Ecto neural progenitor cell (in vitro differentiated cells): ENCODE data around the gene SBK3.
"Not testable (repeated sequence)": the region's sequence is repeated elsewhere in the genome, so short reads cannot be mapped to it uniquely, and the experiment has no call there.

Experiments used
- DNase-seq: peaks from one replicate; pipeline ENCODE4 v3.0.0-alpha.2; 2018; ENCODE audit warnings: low spot score

The SBK3 gene

DNA sequence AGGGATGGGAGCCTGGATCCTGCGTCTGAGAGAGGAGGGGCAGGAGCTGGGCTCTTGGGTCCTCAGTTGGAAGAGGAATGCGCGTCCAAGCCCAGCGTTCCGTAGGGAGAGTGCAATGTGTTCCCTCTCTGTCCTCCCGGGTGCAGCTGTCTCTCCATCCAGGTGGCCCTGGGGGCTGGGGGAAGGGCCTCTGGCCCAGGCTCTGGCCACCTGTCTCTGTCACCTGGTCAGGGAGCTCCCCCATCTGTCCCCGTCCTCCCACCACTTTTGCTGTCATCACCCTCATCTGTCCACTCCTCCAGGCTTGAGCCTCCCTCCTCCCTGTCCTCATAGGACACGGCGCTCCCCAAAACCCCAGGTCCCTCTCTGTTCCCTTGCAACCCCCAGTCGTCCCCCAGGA, 4.7 kb downstream of the SBK3 start:
- DNase-seq: no peak

DNA sequence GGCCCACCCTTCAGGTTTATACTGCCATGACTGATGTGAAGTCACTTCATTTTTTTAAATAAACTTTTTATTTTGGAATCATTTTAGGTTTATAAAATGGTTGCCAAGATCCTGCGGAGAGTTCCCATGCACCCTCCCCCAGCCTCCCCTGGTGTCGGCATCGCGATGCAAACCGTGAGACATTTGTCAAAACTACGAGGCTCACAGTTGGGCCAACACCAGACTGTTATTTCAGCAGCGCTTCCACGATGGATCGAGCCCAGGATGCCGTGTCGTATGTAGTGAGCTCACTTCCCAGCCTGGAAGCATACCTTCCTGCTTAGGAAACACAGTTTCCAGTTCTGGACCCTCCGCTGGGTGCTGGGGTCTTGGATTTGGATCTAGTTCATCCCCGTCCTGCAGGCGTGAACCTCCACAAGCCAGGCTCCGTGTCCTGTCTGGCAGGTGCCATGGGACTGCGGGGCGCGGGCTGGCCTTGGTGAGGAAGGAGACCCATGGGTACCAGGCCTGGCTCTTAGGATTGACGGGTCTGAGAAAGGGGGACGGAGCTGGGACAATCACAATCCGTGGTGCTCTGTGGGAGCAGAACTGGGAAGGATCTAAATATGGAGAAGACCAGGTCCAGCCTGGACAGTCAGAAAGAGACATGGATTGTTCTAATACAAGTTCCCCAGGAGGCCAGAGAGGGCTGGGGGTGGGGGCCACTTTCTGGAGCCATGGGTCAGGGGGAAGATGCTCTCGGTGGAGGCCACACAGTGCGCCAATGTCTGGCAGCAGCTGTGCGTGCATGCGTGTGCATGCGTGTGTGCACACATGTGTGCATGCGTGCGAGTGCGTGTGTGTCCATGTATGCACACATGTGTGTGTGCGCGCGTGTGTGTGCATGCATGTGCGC, 6.0 kb downstream of the SBK3 start:
- no peak for DNase-seq

DNA sequence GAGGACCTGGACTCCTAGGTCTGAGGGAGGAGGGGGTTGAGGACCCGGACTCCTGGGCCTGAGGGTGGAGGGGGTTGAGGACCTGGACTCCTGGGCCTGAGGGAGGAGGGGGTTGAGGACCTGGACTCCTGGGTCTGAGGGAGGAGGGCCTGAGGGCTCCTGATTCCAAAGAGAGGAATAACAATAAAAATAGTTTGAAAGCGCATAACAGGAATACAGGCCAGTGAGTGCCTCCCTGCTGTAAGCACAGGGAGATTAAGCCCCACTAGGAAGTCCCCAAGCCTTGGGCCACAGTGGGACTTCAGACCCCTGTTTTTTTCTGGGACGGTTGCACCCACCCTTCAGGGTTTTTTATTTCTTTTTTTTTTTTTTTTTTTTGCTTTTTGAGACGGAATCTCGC, 7.2 kb downstream of the SBK3 start:
- no peak for DNase-seq

DNA sequence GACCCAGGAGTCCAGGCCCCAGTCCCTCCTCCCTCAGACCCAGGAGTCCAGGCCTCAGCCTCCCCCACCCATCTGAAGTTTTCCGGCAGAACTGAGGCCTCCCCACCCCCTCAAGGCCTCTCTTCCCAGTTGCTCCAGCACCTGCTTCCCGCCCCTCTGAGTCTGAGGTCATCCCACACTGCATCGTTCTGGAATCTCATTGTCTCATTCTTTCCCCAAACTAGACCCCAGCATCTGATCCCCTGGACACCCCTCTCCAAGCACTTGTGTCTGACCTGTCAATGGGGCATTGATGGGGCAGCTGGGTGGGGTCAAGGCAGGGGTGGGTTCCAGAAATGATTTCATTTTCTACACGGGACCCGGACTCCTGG, 7.6 kb downstream of the SBK3 start:
- DNase-seq: no peak

DNA sequence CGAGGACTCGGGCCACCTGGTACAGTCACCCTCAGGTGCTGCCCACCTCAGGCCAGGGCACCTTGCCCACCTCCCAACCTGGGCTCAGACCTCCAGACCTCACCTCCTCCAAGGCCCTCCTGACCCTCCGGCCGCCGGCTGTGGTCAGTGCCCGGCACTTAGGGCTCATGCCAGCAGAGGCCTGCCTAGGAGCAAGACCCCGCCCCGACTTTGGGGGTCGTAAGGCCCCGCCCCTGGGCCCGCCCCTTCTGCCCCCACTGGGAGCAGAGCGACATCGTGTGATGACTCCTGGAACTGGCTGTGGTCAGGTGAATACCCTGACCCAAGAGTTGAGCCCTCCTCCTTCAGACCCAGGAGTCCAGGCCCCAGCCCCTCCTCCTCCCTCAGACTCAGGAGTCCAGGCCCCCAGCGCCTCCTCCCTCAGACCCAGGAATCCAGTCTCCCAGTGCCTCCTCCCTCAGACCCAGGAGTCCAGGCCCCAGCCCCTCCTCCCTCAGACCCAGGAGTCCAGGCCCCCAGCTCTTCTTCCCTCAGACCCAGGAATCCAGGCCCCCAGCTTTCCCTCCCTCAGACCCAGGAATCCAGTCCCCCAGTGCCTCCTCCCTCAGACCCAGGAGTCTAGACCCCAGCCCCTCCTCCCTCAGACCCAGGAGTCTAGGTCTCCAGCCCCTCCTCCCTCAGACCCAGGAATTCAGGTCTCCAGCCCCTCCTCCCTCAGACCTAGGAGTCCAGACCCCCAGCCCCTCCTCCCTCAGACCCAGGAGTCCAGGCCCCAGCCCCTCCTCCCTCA, 8.2 kb downstream of the SBK3 start, which contains the start of gene SBK2:
Gene SBK2 (minus strand): TSS at position 183 of the 790 bp plus-strand sequence. CDS start 839 bp downstream, outside the sequence.
- peak; percentile 92 for DNase-seq

DNA sequence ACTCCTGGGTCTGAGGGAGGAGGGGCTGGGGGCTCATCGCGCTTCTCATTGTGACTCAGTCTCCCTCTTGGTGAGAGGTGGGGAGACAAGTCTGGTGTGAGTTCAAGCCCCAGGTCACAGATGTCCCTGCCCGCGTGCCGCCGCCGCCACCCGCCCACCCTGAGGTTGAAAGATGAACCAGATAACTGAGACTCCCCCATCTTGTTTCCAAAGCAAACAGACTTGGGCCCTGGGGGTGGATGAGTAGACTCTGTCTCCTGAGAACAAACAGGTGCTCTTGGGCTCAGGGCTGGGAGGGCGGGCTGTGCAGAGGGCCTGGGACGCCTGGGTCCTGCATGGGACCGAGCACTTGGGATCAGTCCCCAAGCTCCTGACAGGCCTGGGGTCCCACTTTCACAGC, 9.0 kb downstream of the SBK3 start:
- no peak for DNase-seq

DNA sequence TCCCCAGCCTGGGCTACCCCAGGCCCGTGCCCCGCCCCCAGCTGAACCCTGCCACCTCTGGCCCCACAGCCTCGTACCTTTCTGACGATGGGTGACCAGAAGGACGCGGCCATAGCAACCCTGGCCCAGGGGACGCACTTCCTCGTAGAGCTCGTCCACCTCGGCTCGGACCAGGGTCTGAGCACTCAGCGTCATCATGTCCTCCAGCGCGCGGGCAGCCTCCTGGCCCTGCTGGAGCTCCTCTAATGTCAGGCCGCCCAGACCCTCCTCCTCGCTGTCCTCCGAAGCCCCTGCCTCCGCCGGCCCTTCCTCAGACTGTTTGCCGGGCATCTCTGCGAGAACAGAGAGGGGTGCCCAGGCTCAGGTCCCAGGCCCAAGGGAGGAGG, 9.4 kb downstream of the SBK3 start:
- no peak for DNase-seq

DNA sequence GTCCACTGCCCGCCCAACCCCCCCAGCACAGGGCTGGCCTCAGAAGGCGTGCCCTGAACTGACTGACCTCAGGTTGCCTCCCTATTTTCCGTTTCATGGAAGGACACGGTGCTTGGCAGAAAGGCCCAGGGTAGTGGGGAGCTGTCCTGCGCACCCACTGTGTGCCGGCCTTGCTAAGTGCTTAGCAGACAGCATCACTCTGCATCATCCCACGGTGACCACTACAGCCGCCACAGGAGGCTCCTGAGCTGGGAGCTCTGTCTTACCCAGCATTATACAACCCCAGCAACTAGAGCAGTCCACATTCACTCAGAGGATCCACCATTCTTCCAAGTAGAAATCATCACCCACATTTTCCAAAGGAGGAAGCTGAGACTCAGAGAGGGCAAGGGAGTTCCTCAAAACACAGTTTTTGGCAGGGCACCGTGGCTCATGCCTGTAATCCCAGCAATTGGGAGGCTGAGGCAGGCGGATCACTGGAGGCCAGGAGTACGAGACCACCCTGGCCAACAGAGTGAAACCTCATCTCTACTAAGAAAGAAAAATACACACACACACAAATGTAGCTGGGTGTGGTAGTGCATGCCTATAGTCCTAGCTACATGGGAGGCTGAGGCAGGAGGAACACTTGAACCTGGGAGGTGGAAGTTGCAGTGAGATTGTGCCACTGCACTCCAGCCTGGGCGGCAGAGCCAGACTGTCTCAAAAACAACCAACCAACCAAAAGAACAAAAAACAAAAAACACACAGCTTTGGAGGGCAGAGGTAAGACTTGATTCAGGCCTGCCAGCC, 10.0 kb downstream of the SBK3 start:
- no peak for DNase-seq

DNA sequence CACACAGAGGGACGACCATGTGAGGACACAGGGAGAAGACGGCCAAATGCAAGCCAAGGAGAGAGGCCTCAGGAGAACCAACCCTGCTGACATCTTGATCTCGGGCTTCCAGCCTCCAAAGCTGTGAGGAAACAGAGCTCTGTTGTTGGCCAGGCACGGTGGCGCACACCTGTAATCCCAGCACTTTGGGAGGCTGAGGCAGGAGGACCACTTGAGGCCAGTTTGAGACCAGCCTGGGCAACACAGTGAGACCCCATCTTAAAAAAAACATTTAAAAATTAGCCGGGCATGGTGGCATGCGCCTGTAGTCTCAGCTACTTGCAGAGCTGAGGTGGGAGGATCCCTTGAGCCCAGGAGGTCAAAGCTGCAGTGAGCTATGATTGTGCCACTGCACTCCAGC, 11.1 kb downstream of the SBK3 start:
- not testable (repeated sequence) for DNase-seq

DNA sequence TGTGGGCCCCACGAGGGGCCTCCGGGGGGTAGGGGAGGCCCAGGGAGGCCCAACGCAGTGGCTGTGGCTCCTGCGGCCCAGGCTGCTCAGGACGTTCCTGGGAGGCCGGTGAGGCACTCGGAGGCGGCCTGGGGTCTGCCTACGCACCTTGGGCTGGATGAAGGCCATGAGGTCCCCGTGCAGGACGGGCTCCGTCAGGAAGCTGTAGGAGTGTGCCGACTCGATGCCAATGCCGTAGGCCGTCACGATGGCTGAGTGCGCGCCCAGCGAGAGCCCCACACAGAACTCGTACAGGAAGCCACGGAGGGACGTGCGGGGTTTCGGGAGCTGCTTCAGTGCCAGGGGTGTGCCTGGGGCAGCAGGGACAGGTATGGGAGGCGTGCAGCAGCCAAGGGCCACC, 14.3 kb downstream of the SBK3 start:
- DNase-seq: no peak

DNA sequence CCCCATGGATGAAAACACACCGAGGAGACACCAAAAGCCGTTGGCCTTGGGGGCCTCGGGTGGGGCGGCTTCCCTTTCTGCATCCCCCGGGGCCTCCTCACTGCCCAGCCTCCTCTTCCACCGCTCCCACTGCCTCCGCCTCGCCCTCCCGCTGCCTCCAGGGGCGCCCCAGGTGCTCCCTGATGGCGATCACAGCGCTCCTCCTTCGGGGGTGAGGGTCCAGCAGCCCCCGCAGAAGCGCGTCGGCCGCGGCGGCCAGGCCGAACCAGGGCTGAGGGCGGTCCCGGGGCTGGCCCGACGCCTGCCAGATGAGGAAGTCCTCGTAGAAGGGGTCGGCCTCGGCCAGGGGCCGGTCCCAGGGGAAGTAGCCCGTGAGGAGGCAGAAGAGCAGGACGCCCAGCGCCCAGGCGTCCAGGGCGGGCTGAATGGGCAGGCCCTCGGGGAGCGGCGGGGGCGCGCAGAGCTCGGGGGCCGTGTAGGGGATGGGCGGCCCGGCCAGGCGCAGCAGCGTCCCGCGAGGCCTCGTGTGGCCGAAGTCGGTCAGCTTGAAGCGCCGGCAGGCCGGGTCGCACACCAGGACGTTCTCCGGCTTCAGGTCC, 15.6 kb downstream of the SBK3 start:
- DNase-seq: no peak

DNA sequence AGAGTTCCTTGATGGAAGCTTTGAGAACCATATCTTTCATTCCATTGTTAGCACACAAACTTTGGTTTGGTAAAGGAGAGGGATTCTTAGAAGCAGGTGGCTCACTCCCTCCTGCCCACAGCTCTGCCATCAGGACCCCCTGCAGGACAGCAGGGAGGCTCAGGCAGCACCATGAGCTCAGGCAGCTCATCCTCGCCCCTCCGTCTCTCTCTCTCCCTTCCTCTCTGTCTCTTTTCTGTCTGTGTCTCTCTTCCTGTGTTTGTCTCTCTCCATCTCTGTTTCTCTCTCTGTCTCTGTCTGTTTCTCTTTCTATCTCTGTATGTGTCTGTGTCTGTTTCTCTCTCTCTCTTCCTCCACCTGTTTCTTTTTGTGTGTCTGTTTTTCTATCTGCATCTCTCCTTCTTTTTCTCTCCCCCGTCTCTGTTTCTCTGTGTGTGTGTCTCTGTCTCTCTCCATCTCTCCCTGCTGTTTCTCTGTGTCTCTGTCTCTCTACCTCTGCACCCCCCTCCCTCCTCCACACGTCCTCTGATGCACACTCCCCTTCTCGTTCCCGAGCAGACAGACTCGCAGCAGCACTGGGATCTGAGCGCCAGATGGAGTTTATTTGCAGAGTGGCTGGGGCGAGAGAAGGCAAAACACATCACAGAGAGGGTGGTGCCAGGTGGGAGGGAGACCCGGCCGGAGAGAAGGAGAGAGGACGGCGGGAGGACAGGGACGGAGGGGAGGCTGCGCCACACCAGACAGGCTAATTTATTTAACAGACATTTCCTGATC, 17.1 kb downstream of the SBK3 start:
- no peak for DNase-seq

DNA sequence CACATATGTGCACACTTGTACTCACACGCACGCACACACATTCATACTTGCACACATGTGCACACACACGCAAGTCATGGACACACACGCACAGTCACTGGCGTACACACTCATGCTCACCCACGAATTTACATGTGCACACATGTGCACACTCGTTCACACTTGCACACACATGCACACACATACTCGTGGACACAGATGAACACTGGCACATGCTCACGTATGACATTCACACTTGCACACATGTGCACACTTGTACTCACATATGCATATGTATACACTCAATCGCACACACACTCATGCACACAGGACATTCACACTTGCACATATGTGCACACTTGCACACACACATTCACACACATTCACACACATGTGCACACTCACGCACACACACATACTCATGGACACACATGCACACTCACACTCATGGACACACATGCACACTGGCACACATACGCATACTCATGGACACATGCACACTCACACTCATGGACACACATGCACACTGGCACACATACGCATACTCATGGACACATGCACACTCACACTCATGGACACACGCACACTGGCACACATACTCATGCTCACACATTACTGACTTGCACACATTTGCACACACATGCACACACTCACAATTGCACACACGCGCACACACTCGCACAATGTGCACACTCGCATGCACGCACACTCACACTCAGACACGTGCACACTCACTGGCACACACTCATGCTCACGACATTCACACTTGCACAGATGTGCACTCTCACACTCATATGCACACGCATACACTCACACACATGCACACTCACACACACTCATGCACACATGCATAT, 17.9 kb downstream of the SBK3 start:
- DNase-seq: no peak

DNA sequence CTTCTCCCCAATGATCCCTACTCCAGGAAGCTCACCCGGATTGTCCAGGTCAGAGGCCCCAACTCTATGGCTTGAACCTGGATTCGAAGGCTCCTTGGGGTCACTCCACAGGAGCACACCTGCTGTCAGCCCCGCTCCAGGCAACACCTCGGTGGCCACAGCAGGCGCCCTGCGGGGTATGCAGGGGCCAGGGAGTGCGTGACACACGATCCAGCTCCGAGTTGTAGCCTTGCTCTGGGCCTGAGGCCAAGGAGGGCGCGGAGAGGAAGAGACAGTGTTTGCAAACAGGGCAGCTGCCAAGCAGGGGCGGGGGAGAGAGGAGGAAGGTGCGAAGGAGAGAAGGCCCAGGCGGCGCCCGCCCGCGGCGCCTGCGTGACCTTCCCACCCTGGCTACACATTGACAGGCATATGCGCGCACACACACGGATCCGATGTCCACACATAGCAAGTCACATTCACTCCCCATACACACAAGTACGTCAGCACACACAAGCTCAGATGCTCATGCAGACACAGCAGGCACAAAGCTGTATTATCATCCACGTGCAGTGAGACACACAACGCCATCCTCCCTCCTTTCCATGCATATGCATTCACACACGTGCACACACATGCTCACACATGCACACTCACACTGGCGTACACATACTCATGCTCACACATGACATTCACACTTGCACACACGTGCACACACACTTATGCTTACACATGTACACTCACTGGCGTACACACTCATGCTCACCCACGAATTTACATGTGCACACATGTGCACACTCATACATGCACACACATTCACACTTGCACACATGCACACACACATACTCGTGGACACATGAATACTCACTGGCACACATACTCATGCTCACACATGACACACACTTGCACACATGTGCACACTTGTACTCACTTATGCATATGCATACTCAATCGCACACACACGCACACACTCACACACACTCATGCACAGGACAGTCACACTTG, 18.8 kb downstream of the SBK3 start:
- no peak for DNase-seq

DNA sequence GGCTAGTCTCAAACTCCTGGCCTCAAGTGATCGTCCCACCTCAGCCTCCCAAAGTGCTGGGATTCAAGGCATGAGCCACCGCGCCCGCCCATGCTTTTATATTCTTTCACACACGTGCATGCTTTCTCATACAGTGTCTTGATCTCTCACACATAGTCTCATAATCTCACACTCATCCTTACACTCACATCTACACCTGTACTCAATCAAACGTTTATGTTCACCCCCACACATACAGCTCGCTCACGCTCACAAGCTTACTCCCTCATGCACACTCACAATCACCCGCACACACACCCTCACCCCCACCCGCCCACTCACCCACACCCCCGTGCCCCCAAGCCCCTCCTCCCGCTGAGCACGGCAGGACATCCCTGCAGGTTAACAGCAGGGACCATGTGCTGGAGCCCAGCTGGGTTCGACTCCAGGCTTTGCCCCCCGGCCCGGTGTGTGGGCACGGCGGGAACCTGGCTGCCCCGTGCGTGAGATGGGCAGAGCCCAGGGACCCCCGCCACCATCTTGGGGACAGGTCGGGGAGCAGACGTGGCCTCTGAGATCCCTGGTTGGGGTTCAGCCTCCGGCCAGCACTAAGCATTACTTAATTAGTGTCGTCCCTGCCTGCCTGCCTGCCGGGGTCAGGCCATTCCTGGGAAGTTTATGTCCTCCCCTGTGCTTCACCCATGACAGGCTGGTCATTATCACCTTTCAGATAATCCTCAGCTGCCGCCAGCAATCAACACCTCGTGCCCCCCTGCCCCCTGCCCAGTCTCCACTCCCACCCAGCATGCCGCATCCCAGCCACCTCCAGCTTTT, 19.8 kb downstream of the SBK3 start:
- no peak for DNase-seq

DNA sequence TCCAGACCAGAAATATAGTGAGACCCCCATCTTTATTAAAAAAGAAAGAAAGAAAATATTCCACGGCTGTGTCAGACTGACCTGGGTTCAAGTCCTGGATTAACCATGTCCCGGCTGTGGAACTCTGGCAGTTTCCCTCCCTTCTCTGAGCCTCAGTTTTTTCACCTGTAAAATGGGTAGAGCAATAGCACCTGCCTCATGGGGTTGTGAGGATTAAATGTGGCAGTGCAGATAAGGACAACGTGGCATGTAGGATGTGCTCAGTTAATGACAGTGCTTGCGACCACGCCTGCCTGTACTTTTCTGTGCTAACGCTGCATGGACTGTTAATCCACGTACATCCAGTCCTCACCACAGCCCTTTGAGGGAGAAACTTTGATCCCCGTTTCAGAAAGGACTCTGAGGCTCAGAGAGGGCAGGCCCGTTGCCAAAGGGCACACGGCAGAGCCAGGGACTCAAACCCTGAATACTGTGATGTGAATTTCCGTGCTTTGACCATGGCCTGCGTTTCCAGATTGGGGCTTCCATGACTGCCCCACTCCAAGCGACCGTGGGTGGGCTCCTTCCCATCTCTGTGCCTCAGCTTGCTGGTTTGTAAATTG, 24.6 kb downstream of the SBK3 start:
- DNase-seq: no peak

DNA sequence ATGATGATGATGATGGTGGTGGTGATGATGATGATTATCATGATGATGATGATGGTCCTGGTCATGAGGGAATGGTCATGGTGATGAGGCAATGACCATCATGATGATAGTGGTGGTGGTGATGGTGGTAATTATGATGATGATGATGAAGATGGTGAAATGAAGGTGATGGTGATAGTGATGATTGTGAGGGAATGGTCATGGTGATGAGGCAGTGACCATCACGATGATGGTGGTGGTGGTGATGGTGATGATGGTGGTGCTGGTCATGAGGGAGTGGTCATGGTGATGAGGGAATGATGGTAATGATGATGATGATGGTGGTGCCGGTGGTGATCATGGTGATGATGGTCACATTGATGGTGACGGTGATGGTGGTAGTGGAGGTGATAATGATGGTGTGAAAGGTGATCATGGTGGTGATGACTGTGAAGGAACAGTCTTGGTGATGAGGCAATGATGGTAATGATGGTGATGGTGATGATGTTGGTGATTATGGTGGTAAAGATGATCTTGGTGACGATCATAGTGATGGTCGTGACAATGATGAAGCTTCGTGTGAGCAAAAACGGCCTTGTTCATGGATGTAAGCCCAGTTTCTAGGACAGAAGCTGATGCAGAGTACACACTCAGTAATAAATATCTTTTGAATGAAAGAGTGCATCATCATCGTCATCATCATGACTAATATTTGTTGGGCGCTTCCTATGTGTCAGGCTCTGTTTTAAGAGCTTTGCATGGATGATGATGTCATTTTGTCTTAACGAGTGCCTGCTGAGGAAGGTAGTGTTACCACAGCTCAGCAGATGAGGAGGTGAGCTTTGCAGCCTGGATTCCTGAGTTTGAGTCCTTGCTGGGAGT, 25.7 kb downstream of the SBK3 start:
- no peak for DNase-seq
